K562 treated with DMSO at 1 percent for 48 hours (cell line): Measurements from ENCODE around the gene SERPINB7. TPM values are rescaled to one million over a fixed set of nuclear protein-coding genes. Genes with fewer than 3 reads are reported as not detected.

Experiments
- total RNA-seq: library from RNA; unstranded; fragments of 300-600 nt; gene quantifications from 2 replicates; pipeline ENCODE4 v1.2.3, GENCODE V29; 2022; ENCODE audit warnings: low replicate concordance; ENCODE audit errors: extremely low read depth

Gene SERPINB7
- not detected in 2 replicates for total RNA-seq

GRCh38 chr18:63775166-63775730, at the start of gene SERPINB7:
SERPINB7 (plus strand) TSS chr18:63775418; CDS start chr18:63782373, 6,955 bp downstream.

Other genes with a start within 250 kb of the SERPINB7 start
- not detected in 2 replicates for gene SERPINB12, start 233.0 kb upstream of the SERPINB7 start, total RNA-seq
- not detected in 2 replicates for gene SERPINB13, start 188.1 kb upstream of the SERPINB7 start, total RNA-seq
- gene SERPINB4, start 131.2 kb upstream of the SERPINB7 start, total RNA-seq, result not detected in 2 replicates
- gene SERPINB3, start 113.5 kb upstream of the SERPINB7 start, total RNA-seq, result not detected in 2 replicates
- gene SERPINB11, start 72.5 kb upstream of the SERPINB7 start, total RNA-seq, result not detected in 2 replicates
- not detected in 2 replicates for gene SERPINB2, start 112.3 kb downstream of the SERPINB7 start, total RNA-seq
- gene SERPINB10, start 132.5 kb downstream of the SERPINB7 start, total RNA-seq, result not detected in 2 replicates
- gene HMSD, start 173.9 kb downstream of the SERPINB7 start, total RNA-seq, result not detected in 2 replicates
- gene SERPINB8, start 194.7 kb downstream of the SERPINB7 start, total RNA-seq, result not detected in 2 replicates